Adrenal gland (tissue), 5 donors: ENCODE data around the gene LHX4.

Experiments used
- CTCF ChIP-seq, 6 experiments: fragments of 450-650 bp in 4 of 6; fragments of 200-600 bp in 2 of 6; sonication (generic) in 1 of 6; IDR thresholded peaks; 1 replicate in 5 of 6; 2 replicates in 1 of 6; pipeline versions ENCODE4 v1.5.1 to v1.8.0; 2016 to 2021; ENCODE audit warnings: antibody characterized with exemption in 6 of 6, mild to moderate bottlenecking in 2 of 6, moderate library complexity in 1 of 6
- POLR2A ChIP-seq, 2 donors: fragments of 450-650 bp; IDR thresholded peaks; one replicate each; pipeline ENCODE4 v1.6.1; 2017; ENCODE audit warnings: antibody characterized with exemption in 2 of 2, mild to moderate bottlenecking in 2 of 2, moderate library complexity in 1 of 2
- donor health status: DM: no; HTN: no; CAD: no.

DNA sequence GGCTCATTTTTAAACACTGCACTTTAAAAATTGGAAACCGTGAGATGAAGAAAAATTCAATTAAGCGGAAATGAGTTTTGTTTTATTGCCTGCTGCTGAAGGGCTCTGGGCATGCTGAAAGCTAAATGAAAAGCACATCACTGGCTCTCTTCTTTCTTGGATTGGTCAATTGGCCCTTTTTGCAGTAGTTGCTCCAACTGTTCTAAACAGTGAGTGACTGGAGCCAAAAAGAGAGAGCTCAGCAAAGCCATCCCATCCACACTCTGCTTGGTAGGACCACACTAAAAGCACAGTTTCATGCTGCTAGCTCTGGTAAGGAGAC, 48.1 kb downstream of the LHX4 start:
- TF ChIP-seq CTCF (IDR thresholded peaks at IDR 0.05) (no peak), POLR2A (IDR thresholded peaks at IDR 0.05) (no peak)
